ENCODE measurements around the gene PNMA6E. TPM values are rescaled to one million over a fixed set of nuclear protein-coding genes. Genes with fewer than 3 reads are reported as not detected.
"Not testable (repeated sequence)": the region's sequence is repeated elsewhere in the genome, so short reads cannot be mapped to it uniquely, and the experiment has no call there.

The PNMA6E gene
- total and polyA plus RNA-seq, 4 donors: 0.08 TPM; not detected in 3

DNA sequence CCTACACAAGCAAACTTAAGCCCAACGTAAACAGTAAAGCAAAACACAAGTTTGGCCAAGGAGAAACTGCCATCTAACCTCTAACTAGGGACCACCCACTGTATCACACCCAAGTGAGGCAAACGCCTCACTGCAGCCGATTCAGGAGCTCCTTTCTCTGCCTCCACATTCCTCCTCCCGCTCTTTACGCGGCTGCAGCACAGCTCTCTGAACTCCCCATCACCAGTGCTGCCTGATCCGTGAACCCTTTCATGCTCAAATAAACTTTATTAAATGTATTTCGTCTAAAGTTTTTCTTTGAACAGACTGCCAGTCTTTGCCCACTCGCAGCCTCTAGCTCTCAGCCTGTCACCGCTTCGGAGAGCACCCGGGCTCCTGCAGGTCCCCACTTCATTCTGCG is 6.5 kb downstream of the PNMA6E start:
- Histone ChIP-seq H3K27me3 (ENCODE audit: control insufficient read depth in 3 of 3, insufficient read depth in 3 of 3, low read length in 2 of 3) (peaks cover 0 to 5% (median 0%) of the 10 kb centered on the region in 3 donors), H3K9me3 (ENCODE audit: control insufficient read depth in 4 of 4, insufficient read depth in 3 of 4, low read length in 3 of 4) (peaks cover 0 to 7% (median 3%) of the 10 kb centered on the region in 4 donors), H3K36me3 (ENCODE audit: control insufficient read depth in 4 of 4, insufficient read depth in 4 of 4, low read length in 4 of 4) (no peaks in the 10 kb centered on the region), H3K4me1 (ENCODE audit: control insufficient read depth in 5 of 5, insufficient read depth in 5 of 5, low read length in 5 of 5) (peaks cover 0 to 4% (median 0%) of the 10 kb centered on the region in 5 donors), H3K4me3 (no peak overlapping the region), H3K27ac (ENCODE audit: low read depth in 1 of 2, low read length in 1 of 2) (no peak overlapping the region), H3K9ac (ENCODE audit: insufficient read depth in 1 of 2, low read length in 2 of 2) (no peak overlapping the region)
- ATAC-seq (ENCODE audit: insufficient read depth, low FRiP score) (no peak), DNase-seq (peak; percentile 35 to 47 (median 47))
- TF ChIP-seq CTCF (IDR thresholded peaks at IDR 0.05; ENCODE audit: control extremely low read depth, extremely low read depth): no peak
- 68 to 78% methylated on average over 13 of the region's 13 CpGs for WGBS, 2 donors

GRCh38 chrX:153392642-153393321 is 8.4 kb downstream of the PNMA6E start:
- H3K27me3 ChIP-seq (ENCODE audit: control insufficient read depth in 3 of 3, insufficient read depth in 3 of 3, low read length in 2 of 3): peaks cover 0 to 5% (median 0%) of the 10 kb centered on the region in 3 donors
- TF ChIP-seq CTCF (IDR thresholded peaks at IDR 0.05; ENCODE audit: control extremely low read depth, extremely low read depth): no peak
- no peak overlapping the region for H3K4me3 ChIP-seq
- H3K4me1 ChIP-seq (ENCODE audit: control insufficient read depth in 5 of 5, insufficient read depth in 5 of 5, low read length in 5 of 5): peaks cover 0 to 4% (median 0%) of the 10 kb centered on the region in 5 donors
- 87 to 98% methylated on average over 13 to 16 of the region's 16 CpGs for WGBS, 2 donors
- H3K36me3 ChIP-seq (ENCODE audit: control insufficient read depth in 4 of 4, insufficient read depth in 4 of 4, low read length in 4 of 4): no peaks in the 10 kb centered on the region
- peaks cover 0 to 9% (median 3%) of the 10 kb centered on the region in 4 donors for H3K9me3 ChIP-seq (ENCODE audit: control insufficient read depth in 4 of 4, insufficient read depth in 3 of 4, low read length in 3 of 4)
- DNase-seq (peak in 1 of 3 donors; percentile 10), ATAC-seq (ENCODE audit: insufficient read depth, low FRiP score) (no peak)
- no peak overlapping the region for H3K9ac ChIP-seq (ENCODE audit: insufficient read depth in 1 of 2, low read length in 2 of 2)
- no peak overlapping the region for H3K27ac ChIP-seq (ENCODE audit: low read depth in 1 of 2, low read length in 1 of 2)

GRCh38 chrX:153389460-153389768 is 11.7 kb downstream of the PNMA6E start:
- H3K4me3 ChIP-seq; H3K36me3 ChIP-seq (ENCODE audit: control insufficient read depth in 4 of 4, insufficient read depth in 4 of 4, low read length in 4 of 4); H3K27me3 ChIP-seq (ENCODE audit: control insufficient read depth in 3 of 3, insufficient read depth in 3 of 3, low read length in 2 of 3); DNase-seq; H3K27ac ChIP-seq (ENCODE audit: low read depth in 1 of 2, low read length in 1 of 2); ATAC-seq (ENCODE audit: insufficient read depth, low FRiP score); H3K9ac ChIP-seq (ENCODE audit: insufficient read depth in 1 of 2, low read length in 2 of 2); H3K4me1 ChIP-seq (ENCODE audit: control insufficient read depth in 5 of 5, insufficient read depth in 5 of 5, low read length in 5 of 5); H3K9me3 ChIP-seq (ENCODE audit: control insufficient read depth in 4 of 4, insufficient read depth in 3 of 4, low read length in 3 of 4): not testable (repeated sequence)
- whole genome bisulfite sequencing, 2 donors: 93 to 97% methylated on average over 3 to 6 of the region's 6 CpGs

GRCh38 chrX:153388722-153389459 is 12.3 kb downstream of the PNMA6E start:
- H3K4me3 ChIP-seq: peak overlapping the region; percentile 15
- TF ChIP-seq CTCF (IDR thresholded peaks at IDR 0.05; ENCODE audit: control extremely low read depth, extremely low read depth): no peak
- H3K36me3 ChIP-seq (ENCODE audit: control insufficient read depth in 4 of 4, insufficient read depth in 4 of 4, low read length in 4 of 4): no peaks in the 10 kb centered on the region
- ATAC-seq (ENCODE audit: insufficient read depth, low FRiP score) (no peak), DNase-seq (peak in 1 of 3 donors; percentile 8)
- no peaks in the 10 kb centered on the region for H3K4me1 ChIP-seq (ENCODE audit: control insufficient read depth in 5 of 5, insufficient read depth in 5 of 5, low read length in 5 of 5)
- no peak overlapping the region for H3K9ac ChIP-seq (ENCODE audit: insufficient read depth in 1 of 2, low read length in 2 of 2)
- no peaks in the 10 kb centered on the region for H3K27me3 ChIP-seq (ENCODE audit: control insufficient read depth in 3 of 3, insufficient read depth in 3 of 3, low read length in 2 of 3)
- peaks cover 0 to 9% (median 2%) of the 10 kb centered on the region in 4 donors for H3K9me3 ChIP-seq (ENCODE audit: control insufficient read depth in 4 of 4, insufficient read depth in 3 of 4, low read length in 3 of 4)
- 88% methylated on average over 5 to 14 of the region's 14 CpGs for WGBS, 2 donors
- no peak overlapping the region for H3K27ac ChIP-seq (ENCODE audit: low read depth in 1 of 2, low read length in 1 of 2)
